ENCODE measurements around the gene RPUSD4. TPM values are rescaled to one million over a fixed set of nuclear protein-coding genes. Genes with fewer than 3 reads are reported as not detected.
"Not testable (repeated sequence)": the region's sequence is repeated elsewhere in the genome, so short reads cannot be mapped to it uniquely, and the experiment has no call there.

The RPUSD4 gene
- total RNA-seq (2014; rRNA removed), result 22.4 and 33.3 TPM in 2 replicates
- polyA plus RNA-seq (2012), result 15.9 TPM

GRCh38 chr11:126211236-126212088 lies at the start of gene RPUSD4, which contains the start of gene FAM118B:
RPUSD4 (minus strand) TSS chr11:126211650; CDS start chr11:126211638, 12 bp downstream.
FAM118B (plus strand) TSS chr11:126211782; CDS start chr11:126235002, 23,220 bp downstream.
- peak; percentile 92 for DNase-seq (ENCODE audit: low read depth)

- peak; percentile 30 for DNase-seq (ENCODE audit: low read depth)
Measured at GRCh38 chr11:126257764-126258163, 46.3 kb upstream of the RPUSD4 start.

- no peak for DNase-seq (ENCODE audit: low read depth)
Measured at GRCh38 chr11:126257144-126257543, 45.7 kb upstream of the RPUSD4 start.

- DNase-seq (ENCODE audit: low read depth), result no peak
Measured at GRCh38 chr11:126256216-126256615, 44.8 kb upstream of the RPUSD4 start.

- not testable (repeated sequence) for DNase-seq (ENCODE audit: low read depth)
Measured at GRCh38 chr11:126255507-126255906, 44.1 kb upstream of the RPUSD4 start.

GRCh38 chr11:126254819-126255218 lies 43.4 kb upstream of the RPUSD4 start:
- DNase-seq (ENCODE audit: low read depth), result no peak

GRCh38 chr11:126253265-126253664 lies 41.8 kb upstream of the RPUSD4 start:
- DNase-seq (ENCODE audit: low read depth), result no peak

- DNase-seq (ENCODE audit: low read depth), result no peak
Measured at GRCh38 chr11:126246636-126247035, 35.2 kb upstream of the RPUSD4 start.

GRCh38 chr11:126233391-126233790 lies 21.9 kb upstream of the RPUSD4 start:
- DNase-seq (ENCODE audit: low read depth), result peak; percentile 65

- DNase-seq (ENCODE audit: low read depth), result no peak
Measured at GRCh38 chr11:126232683-126233082, 21.2 kb upstream of the RPUSD4 start.

- peak; percentile 82 for DNase-seq (ENCODE audit: low read depth)
Measured at GRCh38 chr11:126231725-126232459, 20.4 kb upstream of the RPUSD4 start.

- DNase-seq (ENCODE audit: low read depth), result no peak
Measured at GRCh38 chr11:126229858-126230540, 18.5 kb upstream of the RPUSD4 start.

GRCh38 chr11:126226334-126227084 lies 15.1 kb upstream of the RPUSD4 start:
- DNase-seq (ENCODE audit: low read depth), result no peak

- DNase-seq (ENCODE audit: low read depth), result no peak
Measured at GRCh38 chr11:126225295-126225665, 13.8 kb upstream of the RPUSD4 start.

- no peak for DNase-seq (ENCODE audit: low read depth)
Measured at GRCh38 chr11:126224647-126225294, 13.3 kb upstream of the RPUSD4 start.

GRCh38 chr11:126219547-126219946 lies 8.1 kb upstream of the RPUSD4 start:
- DNase-seq (ENCODE audit: low read depth), result no peak

GRCh38 chr11:126217491-126217890 lies 6.0 kb upstream of the RPUSD4 start:
- DNase-seq (ENCODE audit: low read depth), result no peak

GRCh38 chr11:126216526-126217305 lies 5.3 kb upstream of the RPUSD4 start:
- no peak for DNase-seq (ENCODE audit: low read depth)

- no peak for DNase-seq (ENCODE audit: low read depth)
Measured at GRCh38 chr11:126214841-126215240, 3.4 kb upstream of the RPUSD4 start.

- no peak for DNase-seq (ENCODE audit: low read depth)
Measured at GRCh38 chr11:126214441-126214840, 3.0 kb upstream of the RPUSD4 start.
